HG03045 (cell line): ENCODE data around the gene ABTB1.
"Not testable (repeated sequence)": the region's sequence is repeated elsewhere in the genome, so short reads cannot be mapped to it uniquely, and the experiment has no call there.

Experiments
- ATAC-seq: cut with Tn5 transposase; IDR thresholded peaks from one replicate; pipeline ENCODE4 v1.9.1; 2021; ENCODE audit warnings: mild to moderate bottlenecking, moderate library complexity; ENCODE audit not compliant: unreplicated experiment

The ABTB1 gene

GRCh38 chr3:127671523-127672428 lies 976 bp upstream of the ABTB1 start:
- peak; percentile 22 for ATAC-seq

GRCh38 chr3:127673191-127674100 lies 694 bp downstream of the ABTB1 start:
- peak; percentile 39 for ATAC-seq

GRCh38 chr3:127674101-127674721 lies 1.5 kb downstream of the ABTB1 start:
- no peak for ATAC-seq

GRCh38 chr3:127674790-127675189 lies 2.0 kb downstream of the ABTB1 start:
- ATAC-seq, result no peak

- no peak for ATAC-seq
These were observed 3.1 kb downstream of the ABTB1 start for GRCh38 chr3:127675651-127676391.

GRCh38 chr3:127676456-127676855 lies 3.7 kb downstream of the ABTB1 start:
- ATAC-seq, result no peak

GRCh38 chr3:127676921-127677351 lies 4.2 kb downstream of the ABTB1 start:
- no peak for ATAC-seq

- ATAC-seq, result no peak
These were observed 5.0 kb downstream of the ABTB1 start for GRCh38 chr3:127677541-127678314.

GRCh38 chr3:127678315-127678599 lies 5.5 kb downstream of the ABTB1 start:
- no peak for ATAC-seq

GRCh38 chr3:127678611-127679533 lies 6.1 kb downstream of the ABTB1 start:
- no peak for ATAC-seq

GRCh38 chr3:127679534-127680145 lies 6.9 kb downstream of the ABTB1 start:
- no peak for ATAC-seq

GRCh38 chr3:127680146-127680661 lies 7.5 kb downstream of the ABTB1 start:
- ATAC-seq, result no peak

- ATAC-seq, result no peak
These were observed 8.1 kb downstream of the ABTB1 start for GRCh38 chr3:127680798-127681221.

GRCh38 chr3:127682175-127682554 lies 9.4 kb downstream of the ABTB1 start:
- ATAC-seq, result not testable (repeated sequence)

- ATAC-seq, result no peak
These were observed 9.8 kb downstream of the ABTB1 start for GRCh38 chr3:127682561-127682960.

GRCh38 chr3:127684871-127685707 lies 12.3 kb downstream of the ABTB1 start:
- no peak for ATAC-seq
